HCT116 (cell line): ENCODE measurements around the gene RAB3C. TPM values are rescaled to one million over a fixed set of nuclear protein-coding genes. Genes with fewer than 3 reads are reported as not detected.

Experiments
- ATAC-seq: fragments of 200-7000 bp; cut with Tn5 transposase; 2 replicates; pipeline ENCODE4 v1.9.1; 2020; ENCODE audit warnings: mild to moderate bottlenecking, moderate library complexity
- BruUV-seq: library from RNA; stranded (reverse); fragments of 400-500 nt; replicated peaks from 2 replicates; lab custom pipeline; 2021; lab: Mats Ljungman, UMichigan
- CTCF ChIA-PET: fragments of 300-600 bp; sonication (Branson Sonifier 250); formaldehyde crosslinking; loops from one replicate; lab custom pipeline; 2021; ENCODE audit warnings: antibody characterized with exemption; lab: Charles Lee
- POLR2A ChIA-PET: fragments of 300-600, 350-600 bp; sonication (Branson Sonifier 250); formaldehyde crosslinking; loops from one replicate; lab custom pipeline; 2021; ENCODE audit warnings: antibody characterized with exemption; lab: Charles Lee
- RAD21 ChIA-PET, 2 experiments: fragments of 300-600 bp; sonication (Branson Sonifier 250); formaldehyde crosslinking; loops; one replicate each; lab custom pipeline; 2023; ENCODE audit warnings: low total read pairs in 2 of 2; ENCODE audit not compliant: uncharacterized antibody in 2 of 2, unreplicated experiment in 2 of 2, low non-redundant PET in 1 of 2; lab: Charles Lee
- DNase-seq: peaks from one replicate; pipeline ENCODE4 v3.0.0-alpha.2; 2010; ENCODE audit warnings: low read depth, low spot score
- H2AFZ ChIP-seq: fragments of 200-600 bp; shearing (Covaris generic), sonication (generic); 2 replicates; pipeline ENCODE4 v1.6.1; 2017; ENCODE audit warnings: low read depth, mixed run types, mixed read lengths, antibody characterized with exemption, low read length; ENCODE audit not compliant: poor library complexity, severe bottlenecking
- H3K27ac ChIP-seq: 2 replicates; pipeline ENCODE4 v1.5.1; 2012; ENCODE audit warnings: low read depth, low read length
- H3K27me3 ChIP-seq: fragments of 200-600 bp; sonication (generic); 2 replicates; pipeline ENCODE4 v1.6.1; 2016; ENCODE audit warnings: mixed run types, low read length, mixed read lengths; ENCODE audit not compliant: insufficient read depth
- H3K36me3 ChIP-seq, 2 experiments: fragments of 200-500 bp in 1 of 2; fragments of 200-600 bp in 1 of 2; sonication (Bioruptor generic) in 1 of 2; sonication (generic) in 1 of 2; 2 replicates each; pipeline versions ENCODE4 v1.5.1 to v1.6.1; 2014 to 2016; ENCODE audit warnings: low read length in 2 of 2, inconsistent platforms in 1 of 2, mixed read lengths in 1 of 2, mixed run types in 1 of 2; ENCODE audit not compliant: insufficient read depth in 2 of 2, control insufficient read depth in 1 of 2
- H3K4me1 ChIP-seq, 2 experiments: fragments of 200-600 bp in 1 of 2; sonication (generic) in 1 of 2; 2 replicates each; pipeline versions ENCODE4 v1.5.1 to v1.6.1; 2012 to 2017; ENCODE audit warnings: low read length in 2 of 2, inconsistent platforms in 1 of 2, mild to moderate bottlenecking in 1 of 2, mixed read lengths in 1 of 2, mixed run types in 1 of 2, moderate library complexity in 1 of 2; ENCODE audit not compliant: insufficient read depth in 2 of 2, control insufficient read depth in 1 of 2
- H3K4me2 ChIP-seq: fragments of 200-600 bp; sonication (generic); 2 replicates; pipeline ENCODE4 v1.6.1; 2017; ENCODE audit warnings: mixed run types, low read length, mixed read lengths
- H3K4me3 ChIP-seq, 2 experiments: fragments of 200-600 bp in 1 of 2; sonication (generic) in 1 of 2; replicated peaks in 1 of 2; 2 replicates each; pipeline ENCODE4 v1.5.1; 2011 to 2016; ENCODE audit warnings: low read length in 2 of 2, control low read depth in 1 of 2, low read depth in 1 of 2, mild to moderate bottlenecking in 1 of 2, mixed read lengths in 1 of 2, mixed run types in 1 of 2
- H3K79me2 ChIP-seq: fragments of 200-600 bp; sonication (generic); 2 replicates; pipeline ENCODE4 v1.6.1; 2017; ENCODE audit warnings: mild to moderate bottlenecking, mixed run types, low read length, moderate library complexity, mixed read lengths; ENCODE audit not compliant: insufficient read depth
- H3K9ac ChIP-seq: fragments of 200-600 bp; sonication (generic); 2 replicates; pipeline ENCODE4 v1.6.1; 2016; ENCODE audit warnings: low read length, mixed read lengths
- H3K9me2 ChIP-seq: fragments of 200-600 bp; sonication (generic), shearing (Covaris generic); 2 replicates; pipeline ENCODE4 v1.6.1; 2017; ENCODE audit warnings: mixed run types, mild to moderate bottlenecking, moderate library complexity; ENCODE audit not compliant: insufficient read depth
- H3K9me3 ChIP-seq, 2 experiments: fragments of 200-500 bp in 1 of 2; fragments of 200-600 bp in 1 of 2; sonication (Bioruptor generic) in 1 of 2; sonication (generic) in 1 of 2; 2 replicates each; pipeline ENCODE4 v1.6.1; 2014 to 2017; ENCODE audit warnings: low read length in 2 of 2, mixed read lengths in 2 of 2, inconsistent platforms in 1 of 2, low read depth in 1 of 2, mild to moderate bottlenecking in 1 of 2, mixed run types in 1 of 2, moderate library complexity in 1 of 2; ENCODE audit not compliant: control insufficient read depth in 1 of 2, insufficient read depth in 1 of 2
- H4K20me1 ChIP-seq: fragments of 200-600 bp; sonication (generic), shearing (Covaris generic); 2 replicates; pipeline ENCODE4 v1.6.1; 2017; ENCODE audit warnings: mixed run types, mild to moderate bottlenecking, moderate library complexity; ENCODE audit not compliant: insufficient read depth
- EGR1 ChIP-seq: IDR thresholded peaks from 2 replicates; pipeline ENCODE4 v1.6.1; 2012; ENCODE audit warnings: low read depth
- JUND ChIP-seq: IDR thresholded peaks from 2 replicates; pipeline ENCODE4 v1.6.1; 2012
- POLR2A ChIP-seq: IDR thresholded peaks from 2 replicates; pipeline ENCODE4 v1.7.0; 2011; ENCODE audit warnings: borderline replicate concordance; ENCODE audit not compliant: insufficient read depth, insufficient read length; ENCODE audit errors: extremely low read depth
- RAD21 ChIP-seq: IDR thresholded peaks from 2 replicates; pipeline ENCODE4 v1.6.1; 2012; ENCODE audit warnings: low read depth, mild to moderate bottlenecking
- SRF ChIP-seq: IDR thresholded peaks from 2 replicates; pipeline ENCODE4 v1.6.1; 2012; ENCODE audit warnings: low read depth
- YY1 ChIP-seq: IDR thresholded peaks from 2 replicates; pipeline ENCODE4 v1.6.1; 2011; ENCODE audit warnings: low read length, low read depth, moderate library complexity, mild to moderate bottlenecking; ENCODE audit not compliant: insufficient replicate concordance; ENCODE audit errors: extremely low read depth
- ZBTB33 ChIP-seq: IDR thresholded peaks from 2 replicates; pipeline ENCODE4 v1.6.1; 2011; ENCODE audit warnings: mild to moderate bottlenecking, low read length, moderate library complexity; ENCODE audit not compliant: insufficient replicate concordance; ENCODE audit errors: extremely low read depth
- ZFX ChIP-seq: fragments of 450-650 bp; IDR thresholded peaks from 2 replicates; pipeline ENCODE4 v1.6.1; 2017
- ZNF274 ChIP-seq: fragments of 200-500 bp; sonication (Bioruptor generic); IDR thresholded peaks from 2 replicates; pipeline ENCODE4 v1.6.1; 2014; ENCODE audit warnings: mild to moderate bottlenecking, low read depth, low read length, inconsistent platforms
- intact Hi-C: fragments of 100-400 bp; cut with micrococcal nuclease; formaldehyde crosslinking; loops from 2 replicates; pipeline ENCODE4 v1.10.0; 2022
- total RNA-seq: library from RNA; stranded (reverse); gene quantifications from one replicate; pipeline ENCODE4 v1.2.1, GENCODE V29; 2021; ENCODE audit not compliant: unreplicated experiment
- TF ChIP-seq, protein P1 (sequence below), 3 experiments: fragments of 200-600 bp in 1 of 3; sonication (generic) in 1 of 3; IDR thresholded peaks in 2 of 3; conservative IDR thresholded peaks in 1 of 3; 2 replicates each; pipeline ENCODE4 v1.5.1; 2012 to 2017; ENCODE audit warnings: low read depth in 2 of 3, low read length in 2 of 3, antibody characterized with exemption in 1 of 3, borderline replicate concordance in 1 of 3, control low read depth in 1 of 3, mild to moderate bottlenecking in 1 of 3, mixed read lengths in 1 of 3, mixed run types in 1 of 3, moderate library complexity in 1 of 3; ENCODE audit not compliant: insufficient read depth in 1 of 3
- TF ChIP-seq, protein P2 (sequence below): IDR thresholded peaks from 2 replicates; pipeline ENCODE4 v1.6.1; 2012

RAB3C gene
- total RNA-seq, 1 experiment from 2014 or later: not detected

DNA sequence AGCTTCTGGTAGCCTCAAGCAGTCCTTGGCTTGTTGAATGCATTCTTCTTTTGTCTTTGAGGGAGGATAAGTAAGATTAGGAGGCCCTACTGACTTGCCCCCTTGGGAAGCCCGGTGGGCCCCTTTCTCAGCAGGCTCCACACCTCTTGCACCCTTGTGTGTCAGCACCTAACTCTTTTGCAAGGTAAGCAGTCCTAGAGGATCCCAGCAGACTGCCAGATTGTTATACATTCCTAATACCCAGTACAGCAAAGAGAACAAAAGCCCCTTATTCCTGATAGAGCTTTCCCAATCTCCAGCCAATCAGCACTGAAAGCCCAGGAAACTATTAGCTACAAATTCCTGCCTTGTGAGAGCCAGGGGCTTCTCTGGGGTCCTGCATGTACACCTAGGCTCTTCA lies 152.8 kb downstream of the RAB3C start:
- DNase-seq (no peak), ATAC-seq (no peak)
- POLR2A ChIA-PET: no interaction called here
- Histone ChIP-seq H2AFZ (no peak overlapping the region), H3K4me3 (no peak overlapping the region), H3K9me2 (no peaks in the 10 kb centered on the region), H3K4me1 (no peaks in the 10 kb centered on the region), H4K20me1 (no peaks in the 10 kb centered on the region), H3K27ac (no peak overlapping the region), H3K9ac (no peak overlapping the region), H3K9me3 (no peaks in the 10 kb centered on the region), H3K79me2 (no peaks in the 10 kb centered on the region), H3K36me3 (no peaks in the 10 kb centered on the region), H3K4me2 (no peak overlapping the region), H3K27me3 (peaks cover 21% of the 10 kb centered on the region)
- intact Hi-C loops: no loop called here
- no TSS peak for BruUV-seq
- RAD21 ChIA-PET: no interaction called here
- no peak for TF ChIP-seq ZNF274
- TF ChIP-seq EGR1: no peak
- no peak for TF ChIP-seq SRF
- TF ChIP-seq, protein P1, sequence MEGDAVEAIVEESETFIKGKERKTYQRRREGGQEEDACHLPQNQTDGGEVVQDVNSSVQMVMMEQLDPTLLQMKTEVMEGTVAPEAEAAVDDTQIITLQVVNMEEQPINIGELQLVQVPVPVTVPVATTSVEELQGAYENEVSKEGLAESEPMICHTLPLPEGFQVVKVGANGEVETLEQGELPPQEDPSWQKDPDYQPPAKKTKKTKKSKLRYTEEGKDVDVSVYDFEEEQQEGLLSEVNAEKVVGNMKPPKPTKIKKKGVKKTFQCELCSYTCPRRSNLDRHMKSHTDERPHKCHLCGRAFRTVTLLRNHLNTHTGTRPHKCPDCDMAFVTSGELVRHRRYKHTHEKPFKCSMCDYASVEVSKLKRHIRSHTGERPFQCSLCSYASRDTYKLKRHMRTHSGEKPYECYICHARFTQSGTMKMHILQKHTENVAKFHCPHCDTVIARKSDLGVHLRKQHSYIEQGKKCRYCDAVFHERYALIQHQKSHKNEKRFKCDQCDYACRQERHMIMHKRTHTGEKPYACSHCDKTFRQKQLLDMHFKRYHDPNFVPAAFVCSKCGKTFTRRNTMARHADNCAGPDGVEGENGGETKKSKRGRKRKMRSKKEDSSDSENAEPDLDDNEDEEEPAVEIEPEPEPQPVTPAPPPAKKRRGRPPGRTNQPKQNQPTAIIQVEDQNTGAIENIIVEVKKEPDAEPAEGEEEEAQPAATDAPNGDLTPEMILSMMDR (IDR thresholded peaks at IDR 0.05 in 2 of 3, conservative IDR thresholded peaks at IDR 0.05 in 1 of 3; ENCODE audit: borderline replicate concordance in 1 of 3, insufficient read depth in 1 of 3, low read depth in 2 of 3, low read length in 2 of 3): no peak
- TF ChIP-seq ZBTB33: no peak
- TF ChIP-seq RAD21: no peak
- TF ChIP-seq, protein P2, sequence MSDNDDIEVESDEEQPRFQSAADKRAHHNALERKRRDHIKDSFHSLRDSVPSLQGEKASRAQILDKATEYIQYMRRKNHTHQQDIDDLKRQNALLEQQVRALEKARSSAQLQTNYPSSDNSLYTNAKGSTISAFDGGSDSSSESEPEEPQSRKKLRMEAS: no peak
- TF ChIP-seq ZFX: no peak
- TF ChIP-seq JUND: no peak
- no peak for TF ChIP-seq POLR2A
- no peak for TF ChIP-seq YY1
- CTCF ChIA-PET: no interaction called here
